Measurements from ENCODE around the gene NEO1. TPM values are rescaled to one million over a fixed set of nuclear protein-coding genes. Genes with fewer than 3 reads are reported as not detected.

NEO1 gene
- total and polyA plus RNA-seq, 2 of the 13 experiments (the other 11 are each of a cell fraction or from before 2014, with no cell fraction given) = 8.4 to 11.0 TPM

DNA sequence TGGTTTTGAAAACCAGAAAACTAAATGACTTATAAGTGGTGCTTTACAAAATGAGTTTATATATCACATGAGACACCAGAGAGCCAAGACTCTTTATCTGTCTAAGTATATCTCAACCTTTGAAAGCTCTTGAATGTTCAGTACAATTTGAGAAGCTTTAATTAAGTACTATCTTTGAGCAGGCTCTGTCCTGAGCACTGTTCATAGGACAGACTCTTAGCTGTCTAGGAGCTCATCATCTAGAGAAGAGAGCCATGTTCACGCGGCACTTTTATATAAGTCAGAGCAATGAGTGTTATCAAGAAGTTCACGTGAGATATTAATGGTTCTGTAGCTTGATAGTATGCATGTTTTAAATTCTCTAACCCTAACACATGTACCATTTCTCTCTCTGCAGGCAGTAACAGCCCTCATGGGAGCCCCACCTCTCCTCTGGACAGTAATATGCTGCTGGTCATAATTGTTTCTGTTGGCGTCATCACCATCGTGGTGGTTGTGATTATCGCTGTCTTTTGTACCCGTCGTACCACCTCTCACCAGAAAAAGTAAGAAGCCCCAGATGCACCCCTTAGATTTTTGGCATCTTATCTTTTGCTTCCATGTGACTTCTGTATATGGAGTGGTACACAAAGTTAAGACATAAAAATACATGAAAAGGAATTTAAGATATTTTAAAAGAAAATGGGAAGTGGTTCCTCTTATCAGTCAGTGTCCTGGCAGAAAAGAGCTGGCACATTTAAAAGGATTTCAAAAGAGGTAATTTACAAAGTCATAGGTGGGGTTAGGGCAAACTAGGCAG, 230.5 kb downstream of the NEO1 start:
- in situ Hi-C loops (cut with HindIII; ENCODE audit: extremely low pct_ligation_motif_present, low pct_unique_long_range_greater_than_20kb) = no loop called here
- Histone ChIP-seq H3K4me3 (replicated peaks in 1 of 3; ENCODE audit: insufficient read depth in 1 of 3, low read depth in 2 of 3, low read length in 3 of 3) (no peak overlapping the region), H3K27ac (ENCODE audit: extremely low read length, insufficient read depth, low read length) (no peak overlapping the region), H3K79me2 (ENCODE audit: insufficient read depth, low read length) (no peaks in the 10 kb centered on the region), H2AFZ (ENCODE audit: low read length) (no peak overlapping the region), H3K9ac (ENCODE audit: insufficient read depth, low read depth, low read length) (no peak overlapping the region), H3K9me3 (ENCODE audit: low read length) (no peaks in the 10 kb centered on the region), H3K4me2 (ENCODE audit: low read depth, low read length) (no peak overlapping the region), H3K27me3 (ENCODE audit: control insufficient read depth in 1 of 2, insufficient read depth in 2 of 2, low read length in 2 of 2) (no peaks in the 10 kb centered on the region), H3K4me1 (ENCODE audit: insufficient read depth, low read length) (no peaks in the 10 kb centered on the region), H4K20me1 (ENCODE audit: insufficient read depth, low read length) (no peaks in the 10 kb centered on the region), H3K36me3 (replicated peaks in 1 of 2; ENCODE audit: control insufficient read depth in 1 of 2, insufficient read depth in 2 of 2, low read length in 2 of 2) (0 out of 5 replicates have a peak, but pooled peaks cover 1 to 6% of the 10 kb centered on the region in 2 experiments)
- POLR2A ChIA-PET = no interaction called here
- ATAC-seq (no peak), FAIRE-seq (no peak), DNase-seq (ENCODE audit: low spot score) (no peak)
- intact Hi-C loops (cut with micrococcal nuclease; ENCODE audit: unreplicated experiment) = no loop called here
- BruUV-seq (replicated peaks) = no TSS peak
- CTCF ChIA-PET (ENCODE audit: low intra/inter-chr PET ratio, low total read pairs) = no interaction called here
- 97% methylated on average over 8 of the region's 8 CpGs for WGBS (ENCODE audit: low lambda C conversion rate)
- TF ChIP-seq NFKB2 (CRISPR knock-in tag; IDR thresholded peaks at IDR 0.05; ENCODE audit: borderline replicate concordance) (no peak), ZKSCAN8 (CRISPR knock-in tag; IDR thresholded peaks at IDR 0.05; ENCODE audit: borderline replicate concordance) (no peak), ZNF629 (CRISPR knock-in tag; conservative IDR thresholded peaks at IDR 0.05) (no peak)
- TF ChIP-seq, protein P1, sequence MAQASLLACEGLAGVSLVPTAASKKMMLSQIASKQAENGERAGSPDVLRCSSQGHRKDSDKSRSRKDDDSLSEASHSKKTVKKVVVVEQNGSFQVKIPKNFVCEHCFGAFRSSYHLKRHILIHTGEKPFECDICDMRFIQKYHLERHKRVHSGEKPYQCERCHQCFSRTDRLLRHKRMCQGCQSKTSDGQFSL (CRISPR knock-in tag; IDR thresholded peaks at IDR 0.05) = no peak

DNA sequence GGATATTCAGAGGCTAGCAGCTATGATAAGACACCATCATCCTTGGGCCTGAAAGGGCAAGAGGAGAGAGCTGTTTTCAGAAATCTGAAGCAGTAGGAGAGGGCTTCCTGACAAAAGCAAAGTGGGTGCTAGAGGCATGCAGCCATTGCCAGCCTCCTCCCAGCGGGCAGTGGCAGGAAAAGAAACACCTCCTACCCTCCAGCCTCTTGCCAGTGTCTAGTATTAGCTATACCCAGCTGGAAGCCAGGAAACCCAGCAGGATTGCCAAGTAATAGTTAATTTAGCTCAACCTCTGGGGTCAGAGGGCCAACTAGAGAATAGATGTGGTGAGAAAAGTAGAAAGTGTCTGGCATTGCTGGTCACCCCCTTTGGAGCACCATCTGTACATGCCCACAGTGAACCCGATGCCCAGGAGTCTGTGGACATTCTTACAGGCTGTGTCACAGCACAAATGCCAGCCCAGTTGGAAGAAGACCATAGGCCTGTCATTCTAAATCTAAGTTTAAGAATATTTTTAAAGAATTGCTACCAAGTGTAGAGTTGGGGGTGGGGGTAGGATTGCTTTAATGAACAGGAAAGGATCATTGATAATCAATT, 231.2 kb downstream of the NEO1 start:
- H3K9me3 ChIP-seq (ENCODE audit: low read length) = no peaks in the 10 kb centered on the region
- ATAC-seq (no peak), FAIRE-seq (no peak), DNase-seq (ENCODE audit: low spot score) (no peak)
- in situ Hi-C loops (cut with HindIII; ENCODE audit: extremely low pct_ligation_motif_present, low pct_unique_long_range_greater_than_20kb) (no loop called here), intact Hi-C loops (cut with micrococcal nuclease; ENCODE audit: unreplicated experiment) (no loop called here)
- no peaks in the 10 kb centered on the region for H3K4me1 ChIP-seq (ENCODE audit: insufficient read depth, low read length)
- 80% methylated on average over 2 of the region's 2 CpGs for WGBS (ENCODE audit: low lambda C conversion rate)
- H3K27me3 ChIP-seq (ENCODE audit: control insufficient read depth in 1 of 2, insufficient read depth in 2 of 2, low read length in 2 of 2) = no peaks in the 10 kb centered on the region
- no peak overlapping the region for H3K9ac ChIP-seq (ENCODE audit: insufficient read depth, low read depth, low read length)
- H3K4me2 ChIP-seq (ENCODE audit: low read depth, low read length) = no peak overlapping the region
- H3K4me3 ChIP-seq (replicated peaks in 1 of 3; ENCODE audit: insufficient read depth in 1 of 3, low read depth in 2 of 3, low read length in 3 of 3) = no peak overlapping the region
- H4K20me1 ChIP-seq (ENCODE audit: insufficient read depth, low read length) = no peaks in the 10 kb centered on the region
- 0 out of 5 replicates have a peak, but pooled peaks cover 1 to 6% of the 10 kb centered on the region in 2 experiments for H3K36me3 ChIP-seq (replicated peaks in 1 of 2; ENCODE audit: control insufficient read depth in 1 of 2, insufficient read depth in 2 of 2, low read length in 2 of 2)
- no peak overlapping the region for H2AFZ ChIP-seq (ENCODE audit: low read length)
- no TSS peak for BruUV-seq (replicated peaks)
- no peak overlapping the region for H3K27ac ChIP-seq (ENCODE audit: extremely low read length, insufficient read depth, low read length)
- POLR2A ChIA-PET = no interaction called here
- no peaks in the 10 kb centered on the region for H3K79me2 ChIP-seq (ENCODE audit: insufficient read depth, low read length)
- CTCF ChIA-PET (ENCODE audit: low intra/inter-chr PET ratio, low total read pairs) = interaction anchor here (0.7 kb wide), 1 partner anchor 353 kb away, joined by 4 read pairs; no protein-coding TSS in a partner anchor
- TF ChIP-seq ZMYM2 (CRISPR knock-in tag; IDR thresholded peaks at IDR 0.05) = no peak
- TF ChIP-seq ZNF296 (CRISPR knock-in tag; conservative IDR thresholded peaks at IDR 0.05) = no peak
- no peak for TF ChIP-seq ASH2L (IDR thresholded peaks at IDR 0.05; ENCODE audit: insufficient read length, low read depth, low read length)
- TF ChIP-seq BRD4 (CRISPR knock-in tag; IDR thresholded peaks at IDR 0.05) = no peak
- TF ChIP-seq BORCS8-MEF2B (CRISPR knock-in tag; IDR thresholded peaks at IDR 0.05) = no peak
- TF ChIP-seq, protein P2, sequence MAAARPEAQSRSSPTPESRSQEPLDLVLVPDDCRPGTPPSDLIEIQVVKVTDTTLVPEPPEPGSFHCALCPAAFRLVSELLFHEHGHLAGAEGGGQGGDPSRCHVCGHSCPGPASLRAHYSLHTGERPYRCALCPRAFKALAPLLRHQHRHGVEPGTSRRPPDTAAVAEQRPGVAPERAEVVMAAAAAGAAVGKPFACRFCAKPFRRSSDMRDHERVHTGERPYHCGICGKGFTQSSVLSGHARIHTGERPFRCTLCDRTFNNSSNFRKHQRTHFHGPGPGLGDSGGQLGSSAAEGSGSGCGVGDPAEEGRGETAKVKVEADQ (CRISPR knock-in tag; IDR thresholded peaks at IDR 0.05; ENCODE audit: borderline replicate concordance) = no peak
- no peak for TF ChIP-seq ZNF17 (CRISPR knock-in tag; IDR thresholded peaks at IDR 0.05)
- no peak for TF ChIP-seq SRY (CRISPR knock-in tag; IDR thresholded peaks at IDR 0.05)
- no peak for TF ChIP-seq ZNF747 (CRISPR knock-in tag; IDR thresholded peaks at IDR 0.05; ENCODE audit: borderline replicate concordance)
- TF ChIP-seq, protein P3, sequence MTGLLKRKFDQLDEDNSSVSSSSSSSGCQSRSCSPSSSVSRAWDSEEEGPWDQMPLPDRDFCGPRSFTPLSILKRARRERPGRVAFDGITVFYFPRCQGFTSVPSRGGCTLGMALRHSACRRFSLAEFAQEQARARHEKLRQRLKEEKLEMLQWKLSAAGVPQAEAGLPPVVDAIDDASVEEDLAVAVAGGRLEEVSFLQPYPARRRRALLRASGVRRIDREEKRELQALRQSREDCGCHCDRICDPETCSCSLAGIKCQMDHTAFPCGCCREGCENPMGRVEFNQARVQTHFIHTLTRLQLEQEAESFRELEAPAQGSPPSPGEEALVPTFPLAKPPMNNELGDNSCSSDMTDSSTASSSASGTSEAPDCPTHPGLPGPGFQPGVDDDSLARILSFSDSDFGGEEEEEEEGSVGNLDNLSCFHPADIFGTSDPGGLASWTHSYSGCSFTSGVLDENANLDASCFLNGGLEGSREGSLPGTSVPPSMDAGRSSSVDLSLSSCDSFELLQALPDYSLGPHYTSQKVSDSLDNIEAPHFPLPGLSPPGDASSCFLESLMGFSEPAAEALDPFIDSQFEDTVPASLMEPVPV (CRISPR knock-in tag; IDR thresholded peaks at IDR 0.05) = no peak
- no peak for TF ChIP-seq ZBTB38 (CRISPR knock-in tag; IDR thresholded peaks at IDR 0.05)
